ENCODE data around the gene EPN2. TPM values are rescaled to one million over a fixed set of nuclear protein-coding genes. Genes with fewer than 3 reads are reported as not detected.

EPN2 gene
- polyA plus RNA-seq, 1 donor from 2014 or later, result 37.8 TPM

DNA sequence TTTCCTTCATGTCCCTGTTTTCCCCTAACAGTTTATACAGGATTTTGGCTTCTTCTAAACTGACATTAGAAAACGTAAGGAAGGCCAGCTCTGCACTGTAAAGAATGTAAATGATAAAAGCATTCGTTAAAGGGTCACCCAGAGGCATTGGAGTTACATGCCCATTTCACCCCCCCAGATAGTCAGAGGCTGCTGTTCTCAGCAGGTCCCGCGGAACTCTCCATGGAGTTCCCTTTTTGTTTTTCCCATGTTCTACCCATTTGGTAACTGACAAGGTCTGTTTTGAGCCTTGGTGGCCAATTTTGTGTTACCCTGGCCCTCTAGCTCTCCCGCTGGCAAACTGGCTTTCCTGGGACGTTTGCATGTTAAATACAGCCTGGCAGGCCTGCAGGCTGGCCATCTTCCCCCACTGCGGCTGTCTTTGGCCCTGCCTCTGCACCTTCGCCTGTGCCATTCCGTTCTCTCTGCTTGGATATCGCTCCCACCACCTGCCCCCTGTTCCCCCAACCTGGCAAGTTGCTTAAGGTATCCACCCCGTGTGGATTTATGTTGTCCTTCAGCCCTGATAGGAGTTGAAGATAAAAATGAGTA lies 49.7 kb downstream of the EPN2 start:
- no peaks in the 10 kb centered on the region for H3K79me2 ChIP-seq (replicated peaks; ENCODE audit: insufficient read depth, low read length)

DNA sequence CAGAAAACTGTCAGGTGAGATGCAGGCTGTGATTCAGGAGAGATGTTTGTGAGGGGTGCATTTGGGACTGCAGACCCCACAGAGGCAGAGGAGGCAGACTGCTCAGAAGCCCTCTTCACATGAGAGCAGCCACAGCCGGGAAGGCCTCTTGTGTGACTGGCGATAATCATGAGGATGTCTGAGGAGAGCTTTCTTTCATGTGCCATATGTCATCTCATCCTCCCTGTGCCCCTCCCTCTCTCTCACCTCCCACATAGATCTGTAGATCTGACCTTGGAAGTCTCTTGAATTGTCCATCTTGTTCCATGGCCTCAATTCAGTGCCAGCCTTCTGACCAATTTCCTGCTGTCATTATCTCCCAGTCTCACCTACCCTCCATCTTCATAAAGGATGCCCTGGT lies 50.5 kb downstream of the EPN2 start:
- no peak overlapping the region for H3K9ac ChIP-seq (ENCODE audit: low read length)
- H3K79me2 ChIP-seq (replicated peaks; ENCODE audit: insufficient read depth, low read length), result no peaks in the 10 kb centered on the region
- H3K27me3 ChIP-seq (ENCODE audit: insufficient read depth, low read depth, low read length), result no peaks in the 10 kb centered on the region
- no peaks in the 10 kb centered on the region for H4K20me1 ChIP-seq (ENCODE audit: insufficient read depth)
- no peak overlapping the region for H3K4me2 ChIP-seq (ENCODE audit: low read length)
- H3K4me3 ChIP-seq (ENCODE audit: low read length), result no peak overlapping the region
- no peaks in the 10 kb centered on the region for H3F3A ChIP-seq (ENCODE audit: insufficient read depth, low read length, poor library complexity, severe bottlenecking)
- H3K36me3 ChIP-seq (ENCODE audit: insufficient read depth, low read length), result no peaks in the 10 kb centered on the region
- no peak overlapping the region for H2AFZ ChIP-seq (ENCODE audit: low read depth, low read length)
- TF ChIP-seq EZH2 (IDR thresholded peaks at IDR 0.05; ENCODE audit: borderline replicate concordance, insufficient read depth, low read length, poor library complexity, severe bottlenecking), result no peak
- no peak for TF ChIP-seq TAF1 (IDR thresholded peaks at IDR 0.05; ENCODE audit: low read depth)
- TF ChIP-seq MXI1 (conservative IDR thresholded peaks at IDR 0.05; ENCODE audit: poor library complexity, severe bottlenecking), result no peak
- TF ChIP-seq, protein P1, sequence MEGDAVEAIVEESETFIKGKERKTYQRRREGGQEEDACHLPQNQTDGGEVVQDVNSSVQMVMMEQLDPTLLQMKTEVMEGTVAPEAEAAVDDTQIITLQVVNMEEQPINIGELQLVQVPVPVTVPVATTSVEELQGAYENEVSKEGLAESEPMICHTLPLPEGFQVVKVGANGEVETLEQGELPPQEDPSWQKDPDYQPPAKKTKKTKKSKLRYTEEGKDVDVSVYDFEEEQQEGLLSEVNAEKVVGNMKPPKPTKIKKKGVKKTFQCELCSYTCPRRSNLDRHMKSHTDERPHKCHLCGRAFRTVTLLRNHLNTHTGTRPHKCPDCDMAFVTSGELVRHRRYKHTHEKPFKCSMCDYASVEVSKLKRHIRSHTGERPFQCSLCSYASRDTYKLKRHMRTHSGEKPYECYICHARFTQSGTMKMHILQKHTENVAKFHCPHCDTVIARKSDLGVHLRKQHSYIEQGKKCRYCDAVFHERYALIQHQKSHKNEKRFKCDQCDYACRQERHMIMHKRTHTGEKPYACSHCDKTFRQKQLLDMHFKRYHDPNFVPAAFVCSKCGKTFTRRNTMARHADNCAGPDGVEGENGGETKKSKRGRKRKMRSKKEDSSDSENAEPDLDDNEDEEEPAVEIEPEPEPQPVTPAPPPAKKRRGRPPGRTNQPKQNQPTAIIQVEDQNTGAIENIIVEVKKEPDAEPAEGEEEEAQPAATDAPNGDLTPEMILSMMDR (IDR thresholded peaks at IDR 0.05; ENCODE audit: poor library complexity, severe bottlenecking), result no peak
- no peak for TF ChIP-seq SMC3 (conservative IDR thresholded peaks at IDR 0.05; ENCODE audit: poor library complexity)
- no peak for TF ChIP-seq RAD21 (conservative IDR thresholded peaks at IDR 0.05)
- TF ChIP-seq POLR2AphosphoS5 (IDR thresholded peaks at IDR 0.05), result no peak
- no peak overlapping the region for H3K27ac ChIP-seq (ENCODE audit: low read length)
- no peaks in the 10 kb centered on the region for H3K9me3 ChIP-seq (ENCODE audit: low read length)
- no peaks in the 10 kb centered on the region for H3K9me2 ChIP-seq (ENCODE audit: insufficient read depth, low read length)

More for the DNA sequence above, 49.7 kb downstream of the EPN2 start:
- Histone ChIP-seq H3K27ac (ENCODE audit: low read length) (no peak overlapping the region), H3F3A (ENCODE audit: insufficient read depth, low read length, poor library complexity, severe bottlenecking) (no peaks in the 10 kb centered on the region), H3K36me3 (ENCODE audit: insufficient read depth, low read length) (no peaks in the 10 kb centered on the region), H3K9me3 (ENCODE audit: low read length) (no peaks in the 10 kb centered on the region), H2AFZ (ENCODE audit: low read depth, low read length) (no peak overlapping the region), H3K9ac (ENCODE audit: low read length) (no peak overlapping the region), H3K4me3 (ENCODE audit: low read length) (no peak overlapping the region), H3K27me3 (ENCODE audit: insufficient read depth, low read depth, low read length) (no peaks in the 10 kb centered on the region), H4K20me1 (ENCODE audit: insufficient read depth) (no peaks in the 10 kb centered on the region), H3K4me2 (ENCODE audit: low read length) (no peak overlapping the region), H3K9me2 (ENCODE audit: insufficient read depth, low read length) (no peaks in the 10 kb centered on the region)
- TF ChIP-seq, protein P1 (IDR thresholded peaks at IDR 0.05; ENCODE audit: poor library complexity, severe bottlenecking), result no peak
- TF ChIP-seq POLR2AphosphoS5 (IDR thresholded peaks at IDR 0.05) (no peak), MXI1 (conservative IDR thresholded peaks at IDR 0.05; ENCODE audit: poor library complexity, severe bottlenecking) (no peak), EZH2 (IDR thresholded peaks at IDR 0.05; ENCODE audit: borderline replicate concordance, insufficient read depth, low read length, poor library complexity, severe bottlenecking) (no peak), RAD21 (conservative IDR thresholded peaks at IDR 0.05) (no peak), SMC3 (conservative IDR thresholded peaks at IDR 0.05; ENCODE audit: poor library complexity) (no peak), TAF1 (IDR thresholded peaks at IDR 0.05; ENCODE audit: low read depth) (no peak), EP300 (conservative IDR thresholded peaks at IDR 0.05; ENCODE audit: poor library complexity, severe bottlenecking) (no peak)
- TF ChIP-seq, protein P2, sequence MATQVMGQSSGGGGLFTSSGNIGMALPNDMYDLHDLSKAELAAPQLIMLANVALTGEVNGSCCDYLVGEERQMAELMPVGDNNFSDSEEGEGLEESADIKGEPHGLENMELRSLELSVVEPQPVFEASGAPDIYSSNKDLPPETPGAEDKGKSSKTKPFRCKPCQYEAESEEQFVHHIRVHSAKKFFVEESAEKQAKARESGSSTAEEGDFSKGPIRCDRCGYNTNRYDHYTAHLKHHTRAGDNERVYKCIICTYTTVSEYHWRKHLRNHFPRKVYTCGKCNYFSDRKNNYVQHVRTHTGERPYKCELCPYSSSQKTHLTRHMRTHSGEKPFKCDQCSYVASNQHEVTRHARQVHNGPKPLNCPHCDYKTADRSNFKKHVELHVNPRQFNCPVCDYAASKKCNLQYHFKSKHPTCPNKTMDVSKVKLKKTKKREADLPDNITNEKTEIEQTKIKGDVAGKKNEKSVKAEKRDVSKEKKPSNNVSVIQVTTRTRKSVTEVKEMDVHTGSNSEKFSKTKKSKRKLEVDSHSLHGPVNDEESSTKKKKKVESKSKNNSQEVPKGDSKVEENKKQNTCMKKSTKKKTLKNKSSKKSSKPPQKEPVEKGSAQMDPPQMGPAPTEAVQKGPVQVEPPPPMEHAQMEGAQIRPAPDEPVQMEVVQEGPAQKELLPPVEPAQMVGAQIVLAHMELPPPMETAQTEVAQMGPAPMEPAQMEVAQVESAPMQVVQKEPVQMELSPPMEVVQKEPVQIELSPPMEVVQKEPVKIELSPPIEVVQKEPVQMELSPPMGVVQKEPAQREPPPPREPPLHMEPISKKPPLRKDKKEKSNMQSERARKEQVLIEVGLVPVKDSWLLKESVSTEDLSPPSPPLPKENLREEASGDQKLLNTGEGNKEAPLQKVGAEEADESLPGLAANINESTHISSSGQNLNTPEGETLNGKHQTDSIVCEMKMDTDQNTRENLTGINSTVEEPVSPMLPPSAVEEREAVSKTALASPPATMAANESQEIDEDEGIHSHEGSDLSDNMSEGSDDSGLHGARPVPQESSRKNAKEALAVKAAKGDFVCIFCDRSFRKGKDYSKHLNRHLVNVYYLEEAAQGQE (IDR thresholded peaks at IDR 0.05; ENCODE audit: borderline replicate concordance), result no peak
